DMS79 treated with DMSO at 0.1 percent for 48 hours (cell line): ENCODE results near the gene PRPSAP1.

ENCODE experiments used
- DNase-seq: peaks from one replicate; lab custom pipeline; 2025; lab: John Stamatoyannopoulos, UW

PRPSAP1 gene

GRCh38 chr17:76264755-76265623 is 88.7 kb downstream of the PRPSAP1 start, which contains the start of gene UBALD2:
Gene UBALD2 (plus strand): TSS chr17:76265348. CDS start chr17:76265506, 158 bp downstream.
- DNase-seq: peak; percentile 91

GRCh38 chr17:76264425-76264754 is 89.3 kb downstream of the PRPSAP1 start:
- DNase-seq: peak; percentile 41

- no peak for DNase-seq
Measured at GRCh38 chr17:76263896-76264295, 89.8 kb downstream of the PRPSAP1 start.

- DNase-seq: no peak
Measured at GRCh38 chr17:76262732-76263344, 90.9 kb downstream of the PRPSAP1 start.

GRCh38 chr17:76261421-76262215 is 92.1 kb downstream of the PRPSAP1 start:
- no peak for DNase-seq

- DNase-seq: no peak
Measured at GRCh38 chr17:76260669-76261068, 93.0 kb downstream of the PRPSAP1 start.

- no peak for DNase-seq
Measured at GRCh38 chr17:76260220-76260619, 93.5 kb downstream of the PRPSAP1 start.
